ENCODE results near the gene MRPL1. TPM values are rescaled to one million over a fixed set of nuclear protein-coding genes. Genes with fewer than 3 reads are reported as not detected.

MRPL1 gene
- total and polyA plus RNA-seq, 10 donors: 14.4 to 53.7 (median 26.6) TPM

GRCh38 chr4:77920371-77920770 is 57.7 kb downstream of the MRPL1 start:
- H3K36me3 ChIP-seq: peaks cover 0 to 32% (median 0%) of the 10 kb centered on the region in 6 donors
- no peak overlapping the region for H3K27ac ChIP-seq
- WGBS, 5 donors: 58 to 73% (median 60%) methylated on average over 3 of the region's 3 CpGs
- H3K27me3 ChIP-seq (replicated peaks in 1 of 7): no peaks in the 10 kb centered on the region
- no peak for TF ChIP-seq CTCF (IDR thresholded peaks at IDR 0.05 in 8 of 11, conservative IDR thresholded peaks at IDR 0.05 in 3 of 11)
- TF ChIP-seq POLR2AphosphoS5 (IDR thresholded peaks at IDR 0.05): no peak
- TF ChIP-seq POLR2A (IDR thresholded peaks at IDR 0.05): no peak
- no peak overlapping the region for H3K4me3 ChIP-seq
- intact Hi-C loops (cut with DNase I; ENCODE audit: low total_unique reads): no loop called here
- peaks cover 0 to 21% (median 2%) of the 10 kb centered on the region in 6 donors for H3K4me1 ChIP-seq
- DNase-seq: no peak
- peaks cover 0 to 12% (median 7%) of the 10 kb centered on the region in 8 donors for H3K9me3 ChIP-seq

- intact Hi-C loops (cut with DNase I; ENCODE audit: low total_unique reads): no loop called here
- Histone ChIP-seq H3K4me1 (peaks cover 0 to 21% (median 2%) of the 10 kb centered on the region in 6 donors), H3K9me3 (peaks cover 0 to 21% (median 14%) of the 10 kb centered on the region in 8 donors), H3K4me3 (no peak overlapping the region), H3K36me3 (peaks cover 0 to 37% (median 0%) of the 10 kb centered on the region in 6 donors), H3K27me3 (replicated peaks in 1 of 7) (no peaks in the 10 kb centered on the region), H3K27ac (peak overlapping the region in 1 of 8 donors; percentile 19)
- TF ChIP-seq POLR2AphosphoS5 (IDR thresholded peaks at IDR 0.05) (no peak), CTCF (IDR thresholded peaks at IDR 0.05 in 8 of 11, conservative IDR thresholded peaks at IDR 0.05 in 3 of 11) (no peak), POLR2A (IDR thresholded peaks at IDR 0.05) (no peak)
- DNase-seq: no peak
- WGBS, 5 donors: 42 to 55% (median 47%) methylated on average over 5 of the region's 5 CpGs
Measured at GRCh38 chr4:77921701-77922100, 59.1 kb downstream of the MRPL1 start.

GRCh38 chr4:77922158-77923094 is 59.8 kb downstream of the MRPL1 start:
- WGBS, 5 donors: 95 to 98% (median 96%) methylated on average over 4 of the region's 4 CpGs
- no peak for DNase-seq
- TF ChIP-seq POLR2AphosphoS5 (IDR thresholded peaks at IDR 0.05): no peak
- no peak for TF ChIP-seq POLR2A (IDR thresholded peaks at IDR 0.05)
- TF ChIP-seq CTCF (IDR thresholded peaks at IDR 0.05 in 8 of 11, conservative IDR thresholded peaks at IDR 0.05 in 3 of 11): no peak
- Histone ChIP-seq H3K36me3 (peaks cover 0 to 37% (median 0%) of the 10 kb centered on the region in 6 donors), H3K9me3 (peaks cover 0 to 21% (median 14%) of the 10 kb centered on the region in 8 donors), H3K27me3 (replicated peaks in 1 of 7) (no peaks in the 10 kb centered on the region), H3K27ac (peak overlapping the region in 1 of 8 donors; percentile 19), H3K4me1 (peaks cover 0 to 21% (median 2%) of the 10 kb centered on the region in 6 donors), H3K4me3 (no peak overlapping the region)
- intact Hi-C loops (cut with DNase I; ENCODE audit: low total_unique reads): no loop called here
